ENCODE measurements around the gene EXOG.

EXOG gene

DNA sequence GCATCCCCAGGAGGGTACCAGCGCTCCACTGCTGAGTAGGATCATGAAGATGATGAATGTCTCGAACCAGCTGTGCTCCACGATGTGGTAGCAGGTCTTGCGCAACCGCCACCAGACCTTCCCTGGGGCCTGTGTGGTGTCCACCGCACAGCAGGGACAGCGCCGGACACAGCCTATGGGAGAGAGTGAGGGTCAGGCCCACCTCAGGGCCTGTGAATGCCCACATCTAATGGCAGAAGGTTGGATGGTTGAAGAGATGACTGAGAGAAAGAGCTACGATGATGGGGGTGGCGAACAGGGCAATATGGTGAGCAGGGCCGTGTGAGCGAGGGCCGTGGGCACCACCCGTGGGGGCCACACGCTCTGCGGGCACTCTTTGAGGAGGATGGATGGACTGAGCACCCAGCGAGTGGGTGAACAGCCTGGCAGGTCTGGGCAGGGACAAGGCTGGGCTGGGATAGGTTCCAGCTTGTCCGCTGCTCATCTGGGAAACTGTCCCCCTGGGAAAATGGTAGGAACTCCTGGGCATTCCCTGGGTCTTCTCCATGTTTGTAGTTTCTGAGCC is 79.2 kb downstream of the EXOG start:
- no peak for TF ChIP-seq POLR2A (IDR thresholded peaks at IDR 0.05; ENCODE audit: low read length)
- TF ChIP-seq GATA1 (IDR thresholded peaks at IDR 0.05; ENCODE audit: low read depth, low read length) = no peak
- DNase-seq = no peak

All from erythroblast (primary cell).